Cerebellar nuclear complex (tissue), 1 donor: ENCODE measurements around the gene MRPL3.

Experiments used
- DNase-seq, 2 experiments: peaks; one replicate each; lab custom pipeline; 2025; lab: John Stamatoyannopoulos, UW

MRPL3 gene

DNA sequence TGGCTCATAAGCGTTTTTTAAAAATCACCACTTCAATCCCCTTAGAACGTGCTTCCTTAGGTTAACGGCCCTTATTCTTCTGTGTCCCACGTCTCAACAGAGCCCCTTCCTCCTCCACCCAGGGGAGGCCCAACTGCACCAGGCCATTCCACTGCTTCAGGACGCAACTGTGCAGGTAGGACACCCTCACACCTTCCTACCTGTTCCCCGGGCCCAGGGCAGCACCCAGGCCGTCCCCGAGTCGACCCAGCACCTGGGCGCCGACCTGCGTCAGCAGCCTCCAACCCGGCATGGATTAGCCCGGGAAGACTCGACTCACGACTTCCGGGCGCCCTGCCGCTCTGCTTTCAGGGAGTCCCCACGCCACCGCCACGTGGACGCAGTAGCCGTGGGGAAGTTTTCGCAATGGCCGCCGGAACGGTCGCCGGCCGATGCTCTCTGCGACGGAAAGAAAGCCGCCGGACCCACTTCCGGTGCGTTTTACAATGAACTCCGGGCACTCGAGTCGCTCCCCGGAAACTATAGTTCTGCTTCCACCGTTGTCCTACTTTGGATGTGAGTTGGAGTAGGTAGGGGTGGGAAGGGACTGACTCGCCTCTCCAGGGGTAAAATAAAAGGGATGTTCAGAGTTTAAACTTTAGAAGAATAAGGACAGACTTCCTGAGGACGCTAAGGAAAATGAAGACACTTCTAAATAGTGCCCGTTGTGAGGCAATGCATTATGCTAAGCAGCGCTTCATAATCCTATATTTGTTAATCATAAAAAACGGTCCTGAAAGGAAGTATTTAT, at the start of gene MRPL3:
Gene MRPL3 (minus strand): TSS at position 442 of the 790 bp plus-strand sequence. CDS start 150 bp downstream, at position 292.
- peak in 1 of 2 experiments; percentile 46 for DNase-seq

DNA sequence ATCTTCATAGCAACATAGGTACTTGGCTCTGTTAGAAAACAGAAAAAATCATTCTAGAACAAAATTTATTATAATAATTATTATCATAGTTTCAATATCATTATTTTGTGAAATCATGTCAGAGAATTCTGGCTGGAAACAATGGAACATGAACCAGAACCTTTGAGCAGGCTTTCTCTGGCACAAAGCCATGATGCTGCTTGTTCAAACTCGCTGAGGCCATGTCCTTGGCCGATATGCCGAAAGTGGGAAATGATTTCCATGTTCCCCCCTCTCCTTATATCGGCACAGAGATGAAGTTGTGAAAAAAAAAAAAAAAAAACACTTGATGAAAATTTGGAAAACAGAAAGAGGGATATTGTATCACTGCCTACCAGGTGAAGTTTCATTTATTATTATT, 49.0 kb upstream of the MRPL3 start:
- DNase-seq: no peak

DNA sequence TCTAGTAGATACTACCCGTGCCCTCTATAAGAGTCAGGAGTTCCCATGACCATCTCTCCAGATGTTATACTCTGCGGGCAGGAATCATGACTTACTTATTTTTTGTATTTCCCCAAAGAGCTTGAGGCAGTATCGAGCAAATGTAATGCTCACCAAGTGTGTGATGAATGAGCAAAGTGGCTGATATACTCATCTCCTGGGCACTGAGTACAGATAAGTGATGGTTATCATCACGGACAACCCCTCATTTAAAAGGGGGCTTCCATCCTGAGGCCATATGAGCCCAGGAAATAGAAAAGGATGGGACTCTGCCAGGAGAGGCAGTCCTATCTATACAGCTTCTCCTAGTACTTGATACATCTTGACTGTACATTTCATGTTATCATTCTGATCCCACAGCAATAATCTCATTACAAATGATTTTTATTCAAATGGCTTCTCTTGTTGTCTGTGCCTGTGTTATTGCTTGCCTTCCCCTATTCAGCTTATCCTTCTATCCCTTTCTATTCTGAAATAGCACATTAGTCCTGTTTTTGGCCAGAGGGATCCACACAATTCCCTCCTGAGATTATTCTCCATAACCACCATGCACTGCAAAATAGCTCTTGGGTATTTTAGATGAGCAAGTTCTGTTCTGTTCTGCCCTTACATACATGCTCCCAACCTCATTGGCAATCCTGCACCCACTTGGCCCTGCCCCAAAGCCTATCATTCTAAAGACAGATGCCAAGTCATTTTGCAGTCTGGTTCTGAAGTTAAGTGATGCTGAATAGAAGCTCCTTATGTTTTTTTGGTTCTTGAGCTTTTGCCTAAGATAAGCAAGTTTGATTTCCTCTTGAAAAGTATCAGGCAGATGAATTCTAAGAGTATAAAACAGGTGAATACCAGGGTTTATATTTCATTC, 48.0 kb upstream of the MRPL3 start:
- no peak for DNase-seq

DNA sequence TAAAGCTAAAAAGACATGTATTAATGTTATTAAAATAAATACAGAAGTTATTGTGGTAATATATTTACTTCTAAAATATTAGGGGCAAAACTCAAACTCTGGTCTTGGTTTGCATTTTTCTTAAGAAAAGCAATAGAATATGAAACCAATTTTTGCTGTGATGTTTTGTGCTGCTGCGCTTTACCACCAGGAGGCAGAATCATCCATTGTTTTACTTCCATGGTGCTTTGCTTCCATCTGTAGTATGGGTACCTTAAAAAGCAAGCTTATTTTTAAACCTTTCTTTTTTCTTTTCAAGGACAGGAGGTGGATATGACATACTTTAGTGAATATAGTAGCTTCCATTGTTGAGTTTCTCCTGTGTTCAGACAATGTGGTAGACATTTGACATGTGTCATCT, 46.6 kb upstream of the MRPL3 start:
- no peak for DNase-seq

DNA sequence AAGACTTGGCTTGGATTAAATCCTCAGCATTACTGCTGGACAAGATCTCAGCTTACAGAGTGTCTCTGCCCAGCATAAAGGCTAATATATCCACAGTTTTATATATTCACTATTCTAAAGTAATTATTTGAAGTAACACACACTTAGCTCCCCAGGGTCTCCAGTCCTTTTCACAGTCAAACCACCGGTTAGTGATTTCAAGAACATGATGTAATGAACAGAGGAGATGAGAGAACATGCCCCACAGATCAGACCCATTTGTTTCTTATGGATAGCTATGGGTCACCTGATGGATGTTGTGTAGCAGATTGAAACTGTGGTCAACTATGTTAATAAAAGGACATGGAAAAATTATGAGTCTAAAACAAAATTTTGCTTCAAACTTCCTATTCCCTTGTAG, 44.8 kb upstream of the MRPL3 start:
- DNase-seq: no peak

DNA sequence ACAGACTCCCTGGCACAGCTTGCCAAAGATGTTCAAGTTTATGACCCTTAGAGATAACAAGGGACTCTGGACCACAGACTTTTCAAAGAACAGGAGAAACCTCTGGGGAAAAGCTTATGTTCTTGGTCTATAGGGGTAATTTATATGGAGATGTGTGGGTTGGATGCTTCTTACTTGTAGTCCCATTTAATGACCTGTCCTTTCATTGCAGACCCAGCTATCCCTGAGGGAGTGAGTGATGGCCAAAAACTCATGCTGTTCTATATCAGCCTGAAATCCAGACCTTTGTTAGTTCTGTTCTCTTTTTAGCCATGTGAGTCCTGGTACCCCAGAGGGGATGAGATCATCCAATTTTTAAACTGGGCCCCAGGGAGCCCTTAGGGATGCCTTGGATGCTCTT, 43.7 kb upstream of the MRPL3 start:
- DNase-seq: no peak

DNA sequence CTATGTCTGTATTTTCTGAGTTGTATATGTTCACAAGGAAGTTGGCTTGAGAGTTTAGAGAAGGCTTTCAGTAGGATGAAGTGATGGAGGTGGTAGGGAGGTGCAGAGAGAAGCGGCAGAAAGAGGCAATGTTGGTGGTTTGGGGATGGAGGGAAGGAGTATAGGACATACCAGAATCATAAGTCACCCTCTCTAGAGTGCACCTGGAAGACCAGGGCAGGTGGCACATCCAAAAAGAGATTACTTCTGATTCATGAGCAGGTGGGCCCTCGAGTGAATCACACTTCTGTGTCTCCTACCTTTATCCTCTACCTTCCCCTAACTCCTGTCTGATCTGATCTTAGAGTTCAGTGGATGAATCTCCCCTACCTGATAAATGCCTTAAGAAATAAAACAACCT, 41.8 kb upstream of the MRPL3 start:
- no peak for DNase-seq

DNA sequence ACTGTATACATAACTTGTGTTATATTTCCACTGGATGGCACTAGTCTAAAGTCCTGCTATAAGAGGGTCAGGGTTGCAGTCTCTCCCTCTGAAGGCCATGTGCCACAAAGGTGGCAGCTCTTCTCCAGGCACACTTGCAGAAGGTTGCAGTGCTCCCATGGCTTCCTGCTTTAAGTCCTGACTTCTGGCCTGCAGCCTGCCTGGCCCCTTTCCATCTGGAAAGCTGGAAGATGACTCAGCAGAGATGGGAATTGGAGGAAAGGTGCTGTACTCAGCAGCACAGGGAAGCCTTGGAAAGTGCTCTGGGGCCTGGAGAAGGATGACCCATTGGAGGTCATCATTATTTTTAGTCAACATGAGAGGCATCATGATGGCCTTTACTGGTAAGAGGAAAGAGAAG, 40.9 kb upstream of the MRPL3 start:
- DNase-seq: no peak

DNA sequence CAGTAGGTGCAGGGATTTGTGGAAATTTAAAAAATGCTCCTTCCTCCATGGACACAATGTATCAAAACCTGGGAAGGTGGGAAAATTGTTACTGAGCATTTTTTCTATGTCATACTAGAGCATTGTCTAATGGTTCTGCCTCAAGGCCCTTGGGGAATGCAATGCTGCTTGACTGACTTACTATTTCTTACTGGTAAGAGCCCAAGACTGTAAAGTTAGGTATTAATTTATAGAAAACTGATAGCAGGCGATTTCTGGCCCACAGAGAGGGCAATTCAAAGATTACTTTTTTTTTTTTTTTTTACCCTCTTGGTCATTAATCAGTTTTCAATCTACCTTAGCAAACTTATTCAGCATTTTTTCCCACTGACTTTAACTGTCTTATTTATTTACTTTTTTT, 38.5 kb upstream of the MRPL3 start:
- no peak for DNase-seq

DNA sequence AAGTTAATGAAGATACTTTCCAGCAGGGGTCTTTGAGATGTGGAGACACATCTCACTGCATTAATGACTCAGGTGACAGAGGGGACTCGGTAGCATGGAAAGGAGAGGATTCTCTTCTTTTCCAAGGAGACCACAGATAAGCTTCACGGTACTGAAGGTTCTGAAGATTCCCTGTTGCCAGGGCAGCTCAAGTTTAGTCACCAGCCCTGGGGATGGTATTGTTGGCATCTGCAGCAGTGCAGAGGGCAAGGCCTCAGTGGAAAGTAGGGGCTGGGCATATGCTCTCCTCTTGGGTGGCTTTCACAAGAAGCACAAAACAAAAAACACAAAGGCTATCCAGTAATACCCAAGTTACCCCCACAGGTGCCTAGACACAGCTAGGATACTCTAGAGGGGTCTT, 38.0 kb upstream of the MRPL3 start:
- DNase-seq: no peak

DNA sequence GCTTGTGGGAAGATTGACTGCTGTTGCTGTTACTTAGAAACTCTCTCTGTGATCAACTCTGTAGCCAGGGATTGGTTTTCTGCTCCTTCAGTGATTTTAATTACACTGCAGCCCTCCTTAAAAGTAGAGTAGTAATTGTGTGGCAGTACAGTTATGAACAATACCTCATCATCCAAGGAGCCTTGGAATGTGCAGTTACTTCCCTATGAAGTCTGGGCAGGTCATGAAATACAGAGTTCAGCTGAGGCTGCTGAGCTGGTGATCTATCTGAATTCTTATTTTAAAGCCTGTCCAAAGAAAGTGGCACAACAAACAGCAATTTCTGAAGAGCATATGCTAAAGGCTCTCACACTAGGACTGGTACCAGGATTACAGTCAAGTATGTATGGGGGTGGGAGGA, 37.4 kb upstream of the MRPL3 start:
- DNase-seq: no peak

DNA sequence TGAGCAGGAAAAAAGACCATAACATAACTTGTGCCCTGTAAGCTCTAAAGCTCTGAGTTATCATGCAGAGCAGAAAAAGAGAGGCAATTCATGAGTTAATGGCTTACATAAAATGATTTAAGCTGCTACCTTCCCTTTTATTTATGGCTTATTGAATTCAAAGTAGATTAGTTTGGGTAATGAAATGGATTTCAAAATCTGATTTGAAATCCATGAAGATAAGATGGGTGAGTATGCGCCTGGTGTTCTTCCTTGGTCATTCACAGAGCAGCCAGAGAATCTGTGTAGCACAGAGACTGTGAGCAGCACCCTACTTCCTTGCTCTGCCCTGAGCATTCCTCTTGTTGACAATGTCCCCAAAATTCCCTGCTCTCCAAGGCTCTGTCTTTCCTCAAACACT, 36.2 kb upstream of the MRPL3 start:
- no peak for DNase-seq

DNA sequence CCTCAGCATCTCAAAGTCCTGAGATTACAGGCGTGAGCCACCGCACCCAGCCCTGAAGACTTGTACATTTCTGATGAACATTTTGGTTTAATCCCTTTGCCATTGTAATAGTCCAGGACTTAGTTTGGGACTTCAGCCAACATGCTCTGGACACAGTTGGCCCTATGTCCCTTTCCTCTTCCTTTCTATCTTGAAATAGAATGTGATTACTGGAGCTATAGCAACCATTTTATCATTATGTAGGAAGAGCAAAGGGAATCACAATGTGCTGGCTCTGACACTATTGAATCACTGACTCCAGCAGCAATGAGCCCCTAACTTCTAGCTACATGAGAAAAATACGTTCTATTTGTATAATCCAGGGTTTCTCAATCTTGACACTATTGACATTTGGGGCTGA, 34.8 kb upstream of the MRPL3 start:
- DNase-seq: no peak

DNA sequence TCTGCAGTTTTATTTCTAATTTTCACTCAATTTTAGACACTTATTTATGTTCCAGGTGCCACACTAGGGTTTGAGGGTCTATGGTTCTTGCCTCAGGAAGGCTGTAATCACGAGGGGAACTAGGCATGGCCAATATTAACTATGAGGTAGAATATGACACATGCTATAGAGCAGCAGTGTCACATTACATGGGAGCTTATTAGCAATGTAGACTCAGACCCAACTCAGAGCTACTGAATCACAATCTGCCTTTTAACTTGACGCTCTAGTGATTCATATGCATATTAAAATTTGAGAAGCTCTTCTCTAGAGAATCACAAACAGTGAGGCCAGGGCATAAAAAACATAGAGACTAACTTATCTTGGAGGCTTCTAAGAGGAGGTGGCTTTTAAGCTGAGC, 32.8 kb upstream of the MRPL3 start:
- DNase-seq: no peak

DNA sequence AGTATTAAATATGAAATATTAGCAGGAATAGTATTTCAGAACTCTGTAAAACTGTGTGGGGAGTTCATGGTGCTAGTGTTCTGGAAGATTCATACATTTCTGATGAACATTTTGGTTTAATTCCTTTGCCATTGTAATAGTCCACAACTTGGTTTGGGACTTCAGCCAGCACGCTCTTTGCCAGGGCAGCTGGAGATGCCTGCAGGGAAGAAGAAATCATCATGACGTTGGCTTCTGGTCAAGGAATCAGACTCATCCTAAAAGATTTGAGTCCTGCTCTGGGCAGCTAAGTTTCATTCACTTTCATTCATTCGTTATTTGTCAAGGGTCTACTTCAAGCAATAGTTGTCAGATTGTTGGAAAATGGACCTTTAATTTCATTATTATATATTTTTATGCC, 32.4 kb upstream of the MRPL3 start:
- no peak for DNase-seq

DNA sequence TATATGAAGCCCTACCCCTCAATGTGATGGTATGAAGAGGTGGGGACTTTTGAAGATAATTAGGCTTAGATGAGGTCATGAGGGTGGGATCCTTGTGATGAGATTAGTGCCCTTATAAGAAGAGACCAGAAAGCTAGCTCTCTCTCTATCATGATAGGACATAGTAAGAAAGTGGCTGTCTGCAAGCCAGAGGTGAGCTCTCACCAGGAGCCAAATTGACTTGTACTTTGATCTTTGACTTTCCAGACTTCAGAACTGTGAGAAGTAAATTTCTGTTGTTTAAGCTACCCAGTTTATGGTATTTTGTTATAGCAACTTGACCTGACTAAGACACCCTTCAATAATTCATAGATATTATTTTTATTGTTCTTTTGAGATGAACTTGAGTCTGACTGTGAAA, 29.9 kb upstream of the MRPL3 start:
- no peak for DNase-seq

DNA sequence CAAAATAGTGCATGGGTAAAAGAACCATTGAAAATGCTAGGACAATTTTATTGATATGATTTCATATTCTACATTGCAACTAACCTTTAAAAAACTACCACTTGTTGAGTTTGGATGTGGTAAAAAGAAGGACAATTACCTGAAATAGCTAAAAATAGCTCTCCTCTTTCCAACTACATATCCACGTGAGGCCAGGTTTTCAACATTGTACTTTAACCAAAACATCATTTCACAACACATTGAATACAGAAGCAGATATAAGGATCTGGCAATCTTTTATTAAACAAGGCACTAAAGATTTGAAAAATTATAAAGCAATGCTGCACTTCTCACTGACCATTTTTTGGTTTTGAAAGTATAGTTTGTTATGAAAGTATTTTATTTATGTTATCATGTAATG, 28.1 kb upstream of the MRPL3 start:
- DNase-seq: no peak

DNA sequence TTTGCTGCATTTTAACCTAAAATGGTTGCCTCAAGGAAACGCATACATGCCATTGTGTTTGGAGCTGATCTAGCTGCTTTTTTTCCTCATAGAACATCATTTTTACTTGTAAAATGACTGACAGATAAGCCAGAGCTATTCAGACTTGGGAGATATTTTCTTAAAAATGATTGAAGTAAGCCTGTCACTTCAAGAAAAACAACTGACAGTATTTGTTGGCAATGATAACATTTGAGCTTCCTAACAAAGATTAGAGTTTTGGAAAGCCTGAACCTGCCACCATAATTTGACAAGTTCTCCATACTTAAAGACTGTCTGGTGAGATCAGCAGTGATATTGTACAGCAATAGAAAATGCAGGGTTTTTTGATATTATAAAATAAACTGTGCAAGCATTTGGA, 27.6 kb upstream of the MRPL3 start:
- DNase-seq: no peak

DNA sequence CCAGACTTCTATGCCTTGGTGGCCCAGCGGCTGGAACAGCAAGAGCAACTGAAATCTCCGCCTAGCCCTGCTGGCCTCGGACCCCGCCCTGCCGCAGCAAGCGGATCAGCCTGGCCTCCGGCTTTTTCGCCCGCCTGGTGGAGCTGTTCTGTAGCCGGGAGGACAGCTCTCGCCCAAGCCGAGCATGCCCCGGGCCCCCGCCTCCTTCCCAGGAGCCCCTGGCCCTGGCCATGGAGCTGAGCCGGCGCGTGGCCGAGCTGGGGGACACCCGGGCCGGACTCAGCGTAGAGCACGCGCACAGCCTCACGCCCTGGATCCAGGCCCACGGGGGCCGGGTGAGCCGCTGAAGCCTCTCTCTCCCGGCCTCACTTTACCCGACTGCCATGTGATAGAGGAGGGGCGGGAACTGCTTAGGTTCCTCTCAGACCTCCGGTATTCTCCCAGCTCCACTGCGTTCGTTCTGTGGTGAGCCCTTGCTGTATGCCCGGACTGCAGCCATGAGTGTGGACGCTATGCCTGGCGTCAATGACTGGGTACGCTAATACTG, 24.1 kb upstream of the MRPL3 start:
- no peak for DNase-seq

DNA sequence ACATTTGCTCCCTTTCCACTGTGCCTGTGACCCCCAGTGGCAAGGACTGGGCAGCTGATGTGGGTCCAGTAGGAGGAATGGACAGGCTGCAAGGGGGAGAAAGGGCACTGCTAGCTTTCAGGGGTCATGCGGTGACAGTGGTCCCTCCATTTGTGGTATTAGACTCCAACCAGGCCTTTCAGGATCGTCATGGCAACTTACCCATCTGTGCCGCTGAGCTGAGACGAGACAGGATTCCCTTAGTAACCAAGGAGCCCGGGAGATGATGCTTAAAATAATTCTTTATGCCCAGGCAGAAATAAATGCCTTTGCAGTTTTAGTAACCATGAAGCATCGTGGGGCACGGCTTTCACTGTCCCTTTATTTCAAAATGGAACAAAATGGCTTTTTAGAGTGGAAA, 15.9 kb upstream of the MRPL3 start:
- no peak for DNase-seq

DNA sequence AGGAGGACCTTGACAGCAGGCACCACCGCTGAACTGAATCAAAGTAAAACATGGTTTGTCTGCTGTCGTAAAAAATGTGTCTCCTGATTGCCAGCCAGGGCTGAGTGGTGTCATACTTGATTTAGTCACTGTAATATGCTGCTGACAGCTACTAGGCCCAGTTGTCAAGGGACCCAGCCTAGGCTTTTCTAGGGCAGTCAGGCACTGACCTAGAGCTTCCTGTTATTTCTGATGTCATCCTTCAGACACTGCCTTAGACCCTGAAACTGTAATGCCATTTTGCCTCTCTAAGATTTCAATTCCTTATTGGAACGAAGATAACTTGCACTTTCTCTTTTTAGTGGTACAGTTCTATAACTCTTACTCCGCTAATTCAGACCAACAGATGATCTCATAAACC, 2.6 kb upstream of the MRPL3 start:
- no peak for DNase-seq

DNA sequence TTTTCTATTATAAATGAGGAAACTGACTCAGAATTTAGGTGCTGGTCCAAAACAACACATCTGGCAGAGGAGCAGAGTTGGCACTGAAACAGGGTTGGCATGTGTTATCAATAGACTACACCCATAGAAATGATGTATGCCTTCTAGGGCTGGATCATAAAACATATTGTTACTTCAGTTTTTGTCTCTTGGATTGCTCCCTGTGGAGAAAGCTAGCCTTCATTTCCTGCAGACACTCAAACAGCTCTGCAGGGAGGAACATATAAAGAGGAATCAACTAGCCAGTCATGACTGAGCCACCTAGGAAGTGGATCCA, 507 bp upstream of the MRPL3 start:
- DNase-seq: no peak

DNA sequence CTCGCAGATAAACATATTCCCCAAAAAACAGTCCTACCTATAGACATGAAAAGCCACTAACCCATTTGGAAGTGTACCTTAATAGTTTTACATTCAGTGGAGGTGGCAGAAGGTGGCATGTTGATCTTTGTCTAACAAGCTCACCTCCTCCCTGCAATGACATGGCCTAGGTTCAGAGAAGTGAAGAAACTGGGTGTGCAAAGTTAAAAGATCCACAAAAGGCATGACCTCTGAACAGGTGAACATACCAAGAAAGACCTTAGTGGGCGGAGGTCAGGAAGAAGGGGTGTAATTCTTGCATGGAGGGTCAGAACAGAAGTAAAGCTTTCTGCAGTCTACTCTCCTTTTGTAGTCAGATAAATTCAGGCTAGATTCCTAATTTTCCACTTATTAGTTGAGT, 822 bp downstream of the MRPL3 start:
- no peak for DNase-seq
